Measurements from ENCODE around the gene MYNN.

The MYNN gene

GRCh38 chr3:169836078-169836941, 63.1 kb downstream of the MYNN start:
- peak; percentile 28 for DNase-seq

- DNase-seq, result no peak
Observed at GRCh38 chr3:169836942-169837275, 63.7 kb downstream of the MYNN start.

GRCh38 chr3:169838511-169839030, 65.4 kb downstream of the MYNN start:
- DNase-seq, result no peak
